GM12878 (cell line): ENCODE data around the gene RBP3. TPM values are rescaled to one million over a fixed set of nuclear protein-coding genes. Genes with fewer than 3 reads are reported as not detected.

Experiments
- ATAC-seq: fragments of 200-7000 bp; cut with Tn5 transposase; 3 replicates; pipeline ENCODE4 v1.9.1; 2020; ENCODE audit warnings: mild to moderate bottlenecking, moderate library complexity
- BruUV-seq: library from RNA; stranded (reverse); fragments of 400-500 nt; replicated peaks from 2 replicates; lab custom pipeline; 2021; lab: Mats Ljungman, UMichigan
- CTCF ChIA-PET: fragments of 300-600 bp; sonication (Branson Sonifier 250); formaldehyde crosslinking; extraction: SDS; loops from one replicate; lab custom pipeline; 2021; ENCODE audit warnings: inconsistent platforms; lab: Yijun Ruan, JAX
- POLR2A ChIA-PET: fragments of 350-600 bp; formaldehyde crosslinking; extraction: SDS; loops from one replicate; lab custom pipeline; 2021; ENCODE audit warnings: inconsistent platforms; lab: Charles Lee
- RAD21 ChIA-PET: fragments of 300-600 bp; sonication (Branson Sonifier 250); formaldehyde crosslinking; loops from one replicate; lab custom pipeline; 2023; ENCODE audit warnings: antibody characterized with exemption; ENCODE audit not compliant: unreplicated experiment; lab: Charles Lee
- SMC1A ChIA-PET: fragments of 300-600 bp; sonication (Branson Sonifier 250); formaldehyde crosslinking; loops from one replicate; lab custom pipeline; 2023; ENCODE audit not compliant: unreplicated experiment, uncharacterized antibody; lab: Charles Lee
- DNase-seq: peaks from one replicate; pipeline ENCODE4 v3.0.0-alpha.2; 2011; ENCODE audit warnings: low read depth, low spot score
- FAIRE-seq: peaks from 3 replicates; lab custom pipeline; 2011; peaks lifted over from hg19 to GRCh38; lab: Jason Lieb, UNC
- H2AFZ ChIP-seq: 2 replicates; pipeline ENCODE4 v1.6.0; 2011; ENCODE audit warnings: low read depth, low read length, control low read depth; ENCODE audit not compliant: control insufficient read depth
- H3K27ac ChIP-seq: 2 replicates; pipeline ENCODE4 v1.5.1; 2011; ENCODE audit warnings: control low read depth; ENCODE audit not compliant: control insufficient read depth, insufficient read depth
- H3K27me3 ChIP-seq, 2 experiments: replicated peaks in 1 of 2; 2 replicates each; pipeline versions ENCODE4 v1.6.0 to v1.6.1; 2011; ENCODE audit warnings: low read length in 1 of 2; ENCODE audit not compliant: control insufficient read depth in 2 of 2, insufficient read depth in 2 of 2
- H3K36me3 ChIP-seq, 2 experiments: 2 replicates each; pipeline ENCODE4 v1.5.1; 2011; ENCODE audit warnings: low read length in 1 of 2; ENCODE audit not compliant: control insufficient read depth in 2 of 2, insufficient read depth in 2 of 2
- H3K4me1 ChIP-seq: 2 replicates; pipeline ENCODE4 v1.6.1; 2011; ENCODE audit warnings: mild to moderate bottlenecking, low read length, moderate library complexity, mixed read lengths; ENCODE audit not compliant: control insufficient read depth, insufficient read depth
- H3K4me2 ChIP-seq: 2 replicates; pipeline ENCODE4 v1.6.0; 2011; ENCODE audit warnings: control low read depth; ENCODE audit not compliant: control insufficient read depth, insufficient read depth
- H3K4me3 ChIP-seq: fragments of 200-600 bp; sonication (generic); 2 replicates; pipeline ENCODE4 v1.5.1; 2016
- H3K79me2 ChIP-seq: 2 replicates; pipeline ENCODE4 v1.6.0; 2011; ENCODE audit warnings: low read length; ENCODE audit not compliant: control insufficient read depth, insufficient read depth
- H3K9ac ChIP-seq: 2 replicates; pipeline ENCODE4 v1.8.0; 2011; ENCODE audit warnings: low read length, control low read depth, mixed read lengths; ENCODE audit not compliant: control insufficient read depth, insufficient read depth
- H3K9me3 ChIP-seq: replicated peaks from 3 replicates; pipeline ENCODE4 v1.5.1; 2011; ENCODE audit warnings: mild to moderate bottlenecking, low read length; ENCODE audit not compliant: control insufficient read depth, insufficient read depth
- H4K20me1 ChIP-seq: 2 replicates; pipeline ENCODE4 v1.6.0; 2011; ENCODE audit not compliant: control insufficient read depth, insufficient read depth
- BHLHE40 ChIP-seq, 2 experiments: fragments of 450-650 bp in 1 of 2; IDR thresholded peaks; 2 replicates each; pipeline ENCODE4 v1.6.1; 2011 to 2017; ENCODE audit warnings: low read depth in 2 of 2, borderline replicate concordance in 1 of 2, improper control_type of control experiment in 1 of 2, low read length in 1 of 2, mild to moderate bottlenecking in 1 of 2
- CBFB ChIP-seq: IDR thresholded peaks from 2 replicates; pipeline ENCODE4 v1.6.1; 2016; ENCODE audit warnings: antibody characterized with exemption, low read depth
- CREB1 ChIP-seq: IDR thresholded peaks from 2 replicates; pipeline ENCODE4 v1.6.1; 2012; ENCODE audit warnings: low read depth, mild to moderate bottlenecking, inconsistent platforms
- GATAD2B ChIP-seq: fragments of 450-650 bp; conservative IDR thresholded peaks from 2 replicates; pipeline ENCODE4 v1.6.1; 2017; ENCODE audit warnings: low read depth, mild to moderate bottlenecking, moderate library complexity
- MYB ChIP-seq: fragments of 150-350 bp; IDR thresholded peaks from 2 replicates; pipeline ENCODE4 v1.6.1; 2014; ENCODE audit warnings: mild to moderate bottlenecking, low read depth, low read length, borderline replicate concordance
- RFX5 ChIP-seq: IDR thresholded peaks from 2 replicates; pipeline ENCODE4 v1.6.1; 2011; ENCODE audit warnings: low read depth, low read length, improper control_type of control experiment
- SREBF2 ChIP-seq: IDR thresholded peaks from 2 replicates; pipeline ENCODE4 v1.6.1; 2012; ENCODE audit warnings: mild to moderate bottlenecking, low read length
- TCF12 ChIP-seq: IDR thresholded peaks from 2 replicates; pipeline ENCODE4 v1.6.1; 2011; ENCODE audit warnings: low read depth, mild to moderate bottlenecking, low read length
- TCF3 ChIP-seq: IDR thresholded peaks from 2 replicates; pipeline ENCODE4 v1.6.1; 2012; ENCODE audit warnings: low read depth, mild to moderate bottlenecking, low read length, borderline replicate concordance; ENCODE audit not compliant: insufficient read depth
- WRNIP1 ChIP-seq: IDR thresholded peaks from 2 replicates; pipeline ENCODE4 v1.6.1; 2011; ENCODE audit warnings: low read depth, low read length, improper control_type of control experiment, borderline replicate concordance
- YBX1 ChIP-seq: fragments of 450-650 bp; IDR thresholded peaks from 2 replicates; pipeline ENCODE4 v1.6.1; 2016; ENCODE audit warnings: antibody characterized with exemption
- ZBTB40 ChIP-seq: fragments of 450-650 bp; IDR thresholded peaks from 2 replicates; pipeline ENCODE4 v1.6.1; 2016; ENCODE audit warnings: mild to moderate bottlenecking, moderate library complexity, borderline replicate concordance
- in situ Hi-C: fragments of 300-500 bp; cut with MboI; formaldehyde crosslinking; loops from 9 replicates; pipeline ENCODE4 v1.14.3; 2018; ENCODE audit warnings: mixed read lengths
- intact Hi-C: fragments of 100-400 bp; cut with micrococcal nuclease; formaldehyde crosslinking; loops from one replicate; pipeline ENCODE4 v1.14.2; 2022; ENCODE audit not compliant: unreplicated experiment
- polyA plus RNA-seq, 11 experiments: library from polyadenylated mRNA; depleted of rRNA in 4 of 11; unstranded in 6 of 11; stranded (reverse) in 5 of 11; fragments of >200 nt; fragmentation: Nextera tagmentation in 4 of 11; fragmentation: Illumina TruSeq in 1 of 11; extraction: Ambion mirVana in 4 of 11; extraction: Trizol in 1 of 11; gene quantifications; 1 replicate in 1 of 11; 2 replicates in 10 of 11; pipeline versions ENCODE4 v1.2.1 to v1.2.3, GENCODE V29; 2011 to 2016; ENCODE audit warnings: inconsistent platforms in 2 of 11, missing spikeins in 2 of 11, low read depth in 1 of 11
- total RNA-seq, 4 experiments: library from RNA; depleted of rRNA in 3 of 4; stranded (reverse); fragments of >200 nt in 3 of 4; fragmentation: Illumina TruSeq in 1 of 4; extraction: Trizol in 1 of 4; gene quantifications; 2 replicates each; pipeline versions ENCODE4 v1.2.1 to v1.2.3, GENCODE V29; 2013 to 2021
- TF ChIP-seq, protein P1 (sequence below): fragments of 450-650 bp; IDR thresholded peaks from 2 replicates; pipeline ENCODE4 v1.6.1; 2017; ENCODE audit warnings: mild to moderate bottlenecking, moderate library complexity
- TF ChIP-seq, protein P2 (sequence below): IDR thresholded peaks from 2 replicates; pipeline ENCODE4 v1.6.1; 2012; ENCODE audit warnings: mild to moderate bottlenecking, low read depth, low read length

The RBP3 gene
- total and polyA plus RNA-seq, 10 of the 15 experiments (the other 5 are each of a cell fraction or from before 2014, with no cell fraction given) = not detected

DNA sequence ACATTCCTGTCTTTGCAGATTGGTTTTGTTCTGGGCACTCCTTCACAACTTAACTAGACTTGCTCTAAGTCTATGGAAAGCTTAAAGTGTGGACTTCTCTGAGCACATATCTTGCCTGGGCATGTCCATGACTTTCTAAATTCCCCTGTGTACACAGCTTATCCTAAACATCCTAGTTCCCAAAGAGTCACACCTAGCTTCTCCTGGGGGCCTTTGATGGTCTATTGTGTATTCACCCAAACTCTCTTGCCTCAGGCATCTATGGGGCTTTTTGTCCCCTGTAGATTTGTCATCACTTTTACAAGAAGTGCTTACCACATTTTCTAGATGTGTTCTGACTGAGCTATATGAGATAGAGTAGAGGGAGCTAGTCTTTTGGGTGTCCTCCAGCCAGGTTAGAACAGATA is 48.2 kb downstream of the RBP3 start:
- CTCF ChIA-PET = interaction anchor here (1.0 kb wide), 1 partner anchor 9 kb away, joined by 4 read pairs; no protein-coding TSS in a partner anchor
- no peak overlapping the region for H3K4me2 ChIP-seq
- TF ChIP-seq, protein P1, sequence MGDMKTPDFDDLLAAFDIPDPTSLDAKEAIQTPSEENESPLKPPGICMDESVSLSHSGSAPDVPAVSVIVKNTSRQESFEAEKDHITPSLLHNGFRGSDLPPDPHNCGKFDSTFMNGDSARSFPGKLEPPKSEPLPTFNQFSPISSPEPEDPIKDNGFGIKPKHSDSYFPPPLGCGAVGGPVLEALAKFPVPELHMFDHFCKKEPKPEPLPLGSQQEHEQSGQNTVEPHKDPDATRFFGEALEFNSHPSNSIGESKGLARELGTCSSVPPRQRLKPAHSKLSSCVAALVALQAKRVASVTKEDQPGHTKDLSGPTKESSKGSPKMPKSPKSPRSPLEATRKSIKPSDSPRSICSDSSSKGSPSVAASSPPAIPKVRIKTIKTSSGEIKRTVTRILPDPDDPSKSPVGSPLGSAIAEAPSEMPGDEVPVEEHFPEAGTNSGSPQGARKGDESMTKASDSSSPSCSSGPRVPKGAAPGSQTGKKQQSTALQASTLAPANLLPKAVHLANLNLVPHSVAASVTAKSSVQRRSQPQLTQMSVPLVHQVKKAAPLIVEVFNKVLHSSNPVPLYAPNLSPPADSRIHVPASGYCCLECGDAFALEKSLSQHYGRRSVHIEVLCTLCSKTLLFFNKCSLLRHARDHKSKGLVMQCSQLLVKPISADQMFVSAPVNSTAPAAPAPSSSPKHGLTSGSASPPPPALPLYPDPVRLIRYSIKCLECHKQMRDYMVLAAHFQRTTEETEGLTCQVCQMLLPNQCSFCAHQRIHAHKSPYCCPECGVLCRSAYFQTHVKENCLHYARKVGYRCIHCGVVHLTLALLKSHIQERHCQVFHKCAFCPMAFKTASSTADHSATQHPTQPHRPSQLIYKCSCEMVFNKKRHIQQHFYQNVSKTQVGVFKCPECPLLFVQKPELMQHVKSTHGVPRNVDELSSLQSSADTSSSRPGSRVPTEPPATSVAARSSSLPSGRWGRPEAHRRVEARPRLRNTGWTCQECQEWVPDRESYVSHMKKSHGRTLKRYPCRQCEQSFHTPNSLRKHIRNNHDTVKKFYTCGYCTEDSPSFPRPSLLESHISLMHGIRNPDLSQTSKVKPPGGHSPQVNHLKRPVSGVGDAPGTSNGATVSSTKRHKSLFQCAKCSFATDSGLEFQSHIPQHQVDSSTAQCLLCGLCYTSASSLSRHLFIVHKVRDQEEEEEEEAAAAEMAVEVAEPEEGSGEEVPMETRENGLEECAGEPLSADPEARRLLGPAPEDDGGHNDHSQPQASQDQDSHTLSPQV = no peak
- TF ChIP-seq BHLHE40 (IDR thresholded peaks at IDR 0.05; ENCODE audit: borderline replicate concordance in 1 of 2, low read depth in 2 of 2, low read length in 1 of 2) (no peak), CBFB (no peak), MYB (no peak), RFX5 (no peak), TCF3 (no peak), CREB1 (no peak), GATAD2B (no peak), ZBTB40 (no peak), YBX1 (no peak), WRNIP1 (no peak), SREBF2 (no peak), TCF12 (no peak)
- TF ChIP-seq, protein P2, sequence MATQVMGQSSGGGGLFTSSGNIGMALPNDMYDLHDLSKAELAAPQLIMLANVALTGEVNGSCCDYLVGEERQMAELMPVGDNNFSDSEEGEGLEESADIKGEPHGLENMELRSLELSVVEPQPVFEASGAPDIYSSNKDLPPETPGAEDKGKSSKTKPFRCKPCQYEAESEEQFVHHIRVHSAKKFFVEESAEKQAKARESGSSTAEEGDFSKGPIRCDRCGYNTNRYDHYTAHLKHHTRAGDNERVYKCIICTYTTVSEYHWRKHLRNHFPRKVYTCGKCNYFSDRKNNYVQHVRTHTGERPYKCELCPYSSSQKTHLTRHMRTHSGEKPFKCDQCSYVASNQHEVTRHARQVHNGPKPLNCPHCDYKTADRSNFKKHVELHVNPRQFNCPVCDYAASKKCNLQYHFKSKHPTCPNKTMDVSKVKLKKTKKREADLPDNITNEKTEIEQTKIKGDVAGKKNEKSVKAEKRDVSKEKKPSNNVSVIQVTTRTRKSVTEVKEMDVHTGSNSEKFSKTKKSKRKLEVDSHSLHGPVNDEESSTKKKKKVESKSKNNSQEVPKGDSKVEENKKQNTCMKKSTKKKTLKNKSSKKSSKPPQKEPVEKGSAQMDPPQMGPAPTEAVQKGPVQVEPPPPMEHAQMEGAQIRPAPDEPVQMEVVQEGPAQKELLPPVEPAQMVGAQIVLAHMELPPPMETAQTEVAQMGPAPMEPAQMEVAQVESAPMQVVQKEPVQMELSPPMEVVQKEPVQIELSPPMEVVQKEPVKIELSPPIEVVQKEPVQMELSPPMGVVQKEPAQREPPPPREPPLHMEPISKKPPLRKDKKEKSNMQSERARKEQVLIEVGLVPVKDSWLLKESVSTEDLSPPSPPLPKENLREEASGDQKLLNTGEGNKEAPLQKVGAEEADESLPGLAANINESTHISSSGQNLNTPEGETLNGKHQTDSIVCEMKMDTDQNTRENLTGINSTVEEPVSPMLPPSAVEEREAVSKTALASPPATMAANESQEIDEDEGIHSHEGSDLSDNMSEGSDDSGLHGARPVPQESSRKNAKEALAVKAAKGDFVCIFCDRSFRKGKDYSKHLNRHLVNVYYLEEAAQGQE = no peak

More for the DNA sequence above, 48.2 kb downstream of the RBP3 start:
- no peaks in the 10 kb centered on the region for H4K20me1 ChIP-seq
- H3K27me3 ChIP-seq = no peaks in the 10 kb centered on the region; a peak in 1 of 4 replicates
- H3K4me1 ChIP-seq = no peaks in the 10 kb centered on the region
- no TSS peak for BruUV-seq
- ATAC-seq (no peak), FAIRE-seq (no peak), DNase-seq (no peak)
- H3K36me3 ChIP-seq = no peaks in the 10 kb centered on the region
- H3K9me3 ChIP-seq = no peaks in the 10 kb centered on the region; the same call in 2 of the 3 replicates
- H3K79me2 ChIP-seq = no peaks in the 10 kb centered on the region
- no peak overlapping the region for H3K4me3 ChIP-seq
- no peak overlapping the region for H3K9ac ChIP-seq
- in situ Hi-C loops (no loop called here), intact Hi-C loops (no loop called here)
- H2AFZ ChIP-seq = no peak overlapping the region
- RAD21 ChIA-PET = no interaction called here
- SMC1A ChIA-PET = no interaction called here
- POLR2A ChIA-PET = no interaction called here
- H3K27ac ChIP-seq = no peak overlapping the region
